Measurements from ENCODE around the gene PSMA5. TPM values are rescaled to one million over a fixed set of nuclear protein-coding genes. Genes with fewer than 3 reads are reported as not detected.

The PSMA5 gene
- total RNA-seq, 5 donors from 2014 or later (not counting 1 experiment from before 2014, with no cell fraction given) = 41.1 to 91.2 (median 75.5) TPM

DNA sequence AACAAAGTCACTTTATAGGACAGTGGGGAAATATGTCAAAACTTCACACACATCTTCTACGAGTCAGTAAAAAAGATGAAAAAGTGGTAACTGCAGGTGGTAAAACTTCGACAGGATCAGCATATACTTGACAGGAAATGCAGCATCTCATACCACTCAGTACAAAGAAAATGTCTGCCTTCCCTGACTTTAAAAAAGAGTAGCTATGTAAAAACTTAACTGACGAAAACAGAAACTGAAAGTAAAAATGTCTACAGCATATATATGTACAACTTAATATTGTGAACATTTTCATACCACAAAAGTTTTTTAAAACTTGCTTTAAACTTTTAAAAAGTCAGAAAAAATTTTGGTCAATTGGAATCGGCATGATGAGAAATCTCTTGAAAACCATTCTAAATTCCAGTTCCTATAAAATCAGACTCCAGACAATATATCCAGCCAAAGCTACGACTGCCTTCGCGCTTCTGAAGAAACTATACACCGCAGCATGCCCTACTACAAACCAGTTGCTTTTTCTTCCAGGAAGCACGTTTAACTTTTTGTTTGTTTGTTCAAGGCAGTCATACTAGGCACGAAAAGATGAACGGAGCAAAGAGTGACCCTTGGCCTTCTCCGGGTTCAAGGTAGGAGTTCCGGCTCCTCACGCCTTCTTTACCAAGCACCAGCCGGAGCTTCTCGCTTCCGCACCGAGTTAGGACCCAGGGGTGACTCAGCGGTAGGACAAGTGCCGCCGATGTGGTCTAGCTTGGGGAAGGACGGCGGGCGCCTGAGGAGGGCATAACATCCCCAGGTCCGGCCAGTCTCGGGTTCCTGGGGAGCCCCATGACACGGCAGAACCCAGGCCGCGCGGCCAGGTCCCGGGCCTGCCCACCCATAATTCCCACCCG, 612 bp downstream of the PSMA5 start:
- peak overlapping the region; percentile 87 to 95 (median 95) for H3K4me3 Mint-ChIP-seq
- Histone ChIP-seq H3K4me3 (ENCODE audit: control insufficient read depth in 1 of 2, extremely low read depth in 1 of 2, low read length in 1 of 2) (peak overlapping the region; percentile 88 to 95), H3K9me3 (no peaks in the 10 kb centered on the region), H3K27me3 (replicated peaks in 1 of 2; ENCODE audit: control insufficient read depth in 2 of 2, extremely low read depth in 1 of 2, insufficient read depth in 2 of 2, low read length in 1 of 2) (no peaks in the 10 kb centered on the region), H3K4me1 (ENCODE audit: control insufficient read depth in 1 of 2, extremely low read depth in 1 of 2, insufficient read depth in 2 of 2, low read length in 2 of 2) (peaks cover 21 to 25% of the 10 kb centered on the region in 2 experiments), H3K36me3 (ENCODE audit: control insufficient read depth in 2 of 2, extremely low read depth in 1 of 2, insufficient read depth in 1 of 2, low read length in 1 of 2) (peaks cover 2 to 16% of the 10 kb centered on the region in 2 donors), H3K27ac (ENCODE audit: low read length) (peak overlapping the region; percentile 89)
- H3K36me3 Mint-ChIP-seq = peaks cover 14% of the 10 kb centered on the region
- H3K27me3 Mint-ChIP-seq = no peaks in the 10 kb centered on the region
- H3K4me1 Mint-ChIP-seq = peaks cover 43 to 48% (median 47%) of the 10 kb centered on the region in 3 donors
- ChIA-PET POLR2A (interaction anchor here (0.6 to 1.5 kb wide), 11 partner anchors 8 to 336 kb away, joined by 3 to 8 read pairs (median 3); partner anchors contain the start of gene ATXN7L2 (in 2 of the 2)), CTCF (interaction anchor here in 1 of 2 donors (1.0 to 3.6 kb wide), 7 partner anchors 26 to 143 kb away, joined by 4 to 22 read pairs (median 5); partner anchors contain the start of genes AMIGO1, CYB561D1 and PSRC1)
- H3K9me3 Mint-ChIP-seq = no peaks in the 10 kb centered on the region
- peak overlapping the region; percentile 96 to 97 for H3K27ac Mint-ChIP-seq
- DNase-seq (peak in 30 of 35 experiments; percentile 4 to 77 (median 40)), ATAC-seq (replicated peaks in 1 of 4) (peak; percentile 39 to 45 (median 44))
- under 1% methylated on average over 25 of the region's 32 CpGs for WGBS (ENCODE audit: insufficient coverage)

DNA sequence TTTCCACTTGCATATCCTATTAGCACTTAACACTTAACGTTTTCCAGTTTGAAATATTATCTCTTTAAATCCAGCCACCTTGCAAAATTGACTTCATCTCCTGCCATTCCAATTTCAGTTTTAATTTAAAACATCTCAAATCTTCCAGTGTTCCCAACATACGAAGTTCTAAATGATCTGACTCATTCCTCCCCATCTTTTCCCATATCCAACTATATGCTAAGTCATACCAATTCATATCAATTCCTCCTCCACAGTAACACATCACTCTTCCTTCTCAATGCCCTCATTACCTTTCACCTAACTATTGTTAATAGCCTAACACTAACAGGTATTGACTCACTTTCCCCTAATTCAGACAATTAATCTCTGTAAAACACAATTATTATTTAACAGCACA, 2.8 kb downstream of the PSMA5 start:
- peak overlapping the region; percentile 89 for H3K27ac ChIP-seq (ENCODE audit: low read length)
- POLR2A ChIA-PET = no interaction called here

DNA sequence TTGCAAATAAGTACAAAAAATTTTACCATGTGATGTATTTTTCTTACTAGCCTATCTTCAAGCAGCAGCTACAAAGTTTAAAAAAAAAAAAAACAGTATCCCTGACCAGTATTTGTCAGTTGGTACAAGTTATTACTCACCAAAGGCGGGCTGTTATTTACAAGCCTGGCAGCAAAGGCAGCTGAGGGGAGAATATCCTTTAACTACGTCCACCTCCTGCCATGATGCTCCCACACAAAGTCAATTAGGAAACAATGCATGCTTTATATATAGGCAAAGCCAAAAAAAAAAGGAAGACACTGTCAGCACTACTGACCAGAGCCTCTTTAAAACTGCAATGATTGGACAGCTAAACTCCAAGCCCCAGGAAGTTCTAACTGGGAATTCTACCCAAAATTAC, 13.7 kb downstream of the PSMA5 start:
- DNase-seq (no peak), ATAC-seq (replicated peaks in 1 of 4) (no peak)
- WGBS (ENCODE audit: insufficient coverage) = no CpG with 5 or more reads among the region's 2 CpGs
- H3K27ac ChIP-seq (ENCODE audit: low read length) = no peak overlapping the region
- POLR2A ChIA-PET = interaction anchor here (0.6 to 0.7 kb wide), 3 partner anchors 13 to 152 kb away, joined by 3 to 5 read pairs (median 3); no protein-coding TSS in a partner anchor
- no peaks in the 10 kb centered on the region for H3K4me1 ChIP-seq (ENCODE audit: control insufficient read depth in 1 of 2, extremely low read depth in 1 of 2, insufficient read depth in 2 of 2, low read length in 2 of 2)
- Mint-ChIP-seq H3K4me1 (peaks cover 45 to 51% (median 48%) of the 10 kb centered on the region in 3 donors), H3K27ac (no peak overlapping the region), H3K36me3 (peaks cover 75% of the 10 kb centered on the region), H3K4me3 (no peak overlapping the region), H3K27me3 (no peaks in the 10 kb centered on the region), H3K9me3 (no peaks in the 10 kb centered on the region)
- CTCF ChIA-PET = interaction anchor here (0.7 kb wide), 2 partner anchors 15 to 898 kb away, joined by 3 to 4 read pairs; no protein-coding TSS in a partner anchor
- no peak overlapping the region for H3K4me3 ChIP-seq (ENCODE audit: control insufficient read depth in 1 of 2, extremely low read depth in 1 of 2, low read length in 1 of 2)
- peaks cover 12 to 94% of the 10 kb centered on the region in 2 donors for H3K36me3 ChIP-seq (ENCODE audit: control insufficient read depth in 2 of 2, extremely low read depth in 1 of 2, insufficient read depth in 1 of 2, low read length in 1 of 2)
- H3K9me3 ChIP-seq = no peaks in the 10 kb centered on the region
- no peaks in the 10 kb centered on the region for H3K27me3 ChIP-seq (replicated peaks in 1 of 2; ENCODE audit: control insufficient read depth in 2 of 2, extremely low read depth in 1 of 2, insufficient read depth in 2 of 2, low read length in 1 of 2)

More for the DNA sequence above, 2.8 kb downstream of the PSMA5 start:
- Mint-ChIP-seq H3K27ac (peak overlapping the region; percentile 56 to 96), H3K27me3 (no peaks in the 10 kb centered on the region), H3K9me3 (no peaks in the 10 kb centered on the region), H3K4me1 (peaks cover 48 to 57% (median 53%) of the 10 kb centered on the region in 3 donors), H3K4me3 (peak overlapping the region in 2 of 3 donors; percentile 21 to 87), H3K36me3 (peaks cover 27% of the 10 kb centered on the region)
- CTCF ChIA-PET = interaction anchor here (0.6 to 0.7 kb wide), 2 partner anchors 109 to 396 kb away, joined by 3 to 4 read pairs; no protein-coding TSS in a partner anchor
- Histone ChIP-seq H3K4me1 (ENCODE audit: control insufficient read depth in 1 of 2, extremely low read depth in 1 of 2, insufficient read depth in 2 of 2, low read length in 2 of 2) (peaks cover 21 to 25% of the 10 kb centered on the region in 2 experiments), H3K9me3 (no peaks in the 10 kb centered on the region), H3K4me3 (ENCODE audit: control insufficient read depth in 1 of 2, extremely low read depth in 1 of 2, low read length in 1 of 2) (no peak overlapping the region), H3K36me3 (ENCODE audit: control insufficient read depth in 2 of 2, extremely low read depth in 1 of 2, insufficient read depth in 1 of 2, low read length in 1 of 2) (peaks cover 2 to 31% of the 10 kb centered on the region in 2 donors), H3K27me3 (replicated peaks in 1 of 2; ENCODE audit: control insufficient read depth in 2 of 2, extremely low read depth in 1 of 2, insufficient read depth in 2 of 2, low read length in 1 of 2) (no peaks in the 10 kb centered on the region)
- no peak for ATAC-seq (replicated peaks in 1 of 4)
- no peak for DNase-seq
- whole genome bisulfite sequencing (ENCODE audit: insufficient coverage) = 69% methylated on average over 2 of the region's 2 CpGs

DNA sequence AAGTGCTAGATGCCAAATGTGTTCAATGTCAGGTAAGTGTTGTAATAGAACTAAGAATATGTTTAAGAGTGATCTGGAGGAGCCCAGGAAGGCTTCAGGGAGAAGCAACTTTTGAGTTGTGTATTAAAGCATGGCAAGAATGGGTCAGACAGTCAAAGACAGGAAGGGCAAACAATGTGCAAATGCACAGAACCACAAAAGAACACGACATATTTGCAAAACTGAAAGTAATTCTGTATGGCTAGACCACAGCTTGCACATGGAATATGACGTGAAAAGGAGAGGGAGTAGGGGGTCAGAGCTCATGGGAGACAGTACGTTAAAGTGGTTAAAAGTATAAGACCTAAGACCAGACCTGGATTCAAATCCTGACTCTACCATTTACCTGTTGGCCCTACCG, 21.4 kb downstream of the PSMA5 start:
- Histone ChIP-seq H3K27ac (ENCODE audit: low read length) (no peak overlapping the region), H3K27me3 (replicated peaks in 1 of 2; ENCODE audit: control insufficient read depth in 2 of 2, extremely low read depth in 1 of 2, insufficient read depth in 2 of 2, low read length in 1 of 2) (no peaks in the 10 kb centered on the region), H3K4me3 (ENCODE audit: control insufficient read depth in 1 of 2, extremely low read depth in 1 of 2, low read length in 1 of 2) (no peak overlapping the region), H3K4me1 (ENCODE audit: control insufficient read depth in 1 of 2, extremely low read depth in 1 of 2, insufficient read depth in 2 of 2, low read length in 2 of 2) (no peaks in the 10 kb centered on the region), H3K36me3 (ENCODE audit: control insufficient read depth in 2 of 2, extremely low read depth in 1 of 2, insufficient read depth in 1 of 2, low read length in 1 of 2) (peaks cover 10 to 63% of the 10 kb centered on the region in 2 donors), H3K9me3 (no peaks in the 10 kb centered on the region)
- ATAC-seq (replicated peaks in 1 of 4) = peak in 1 of 4 experiments; percentile 29
- DNase-seq = peak in 1 of 35 experiments; percentile 27
- Mint-ChIP-seq H3K36me3 (peaks cover 45% of the 10 kb centered on the region), H3K27me3 (no peaks in the 10 kb centered on the region), H3K27ac (peak overlapping the region; percentile 53 to 69), H3K4me1 (peaks cover 20 to 24% (median 22%) of the 10 kb centered on the region in 3 donors), H3K4me3 (no peak overlapping the region), H3K9me3 (no peaks in the 10 kb centered on the region)
- POLR2A ChIA-PET = no interaction called here
- CTCF ChIA-PET = interaction anchor here in 1 of 2 donors (0.7 kb wide), 1 partner anchor 128 kb away, joined by 3 read pairs; no protein-coding TSS in a partner anchor
- WGBS (ENCODE audit: insufficient coverage) = no CpG with 5 or more reads among the region's 4 CpGs

DNA sequence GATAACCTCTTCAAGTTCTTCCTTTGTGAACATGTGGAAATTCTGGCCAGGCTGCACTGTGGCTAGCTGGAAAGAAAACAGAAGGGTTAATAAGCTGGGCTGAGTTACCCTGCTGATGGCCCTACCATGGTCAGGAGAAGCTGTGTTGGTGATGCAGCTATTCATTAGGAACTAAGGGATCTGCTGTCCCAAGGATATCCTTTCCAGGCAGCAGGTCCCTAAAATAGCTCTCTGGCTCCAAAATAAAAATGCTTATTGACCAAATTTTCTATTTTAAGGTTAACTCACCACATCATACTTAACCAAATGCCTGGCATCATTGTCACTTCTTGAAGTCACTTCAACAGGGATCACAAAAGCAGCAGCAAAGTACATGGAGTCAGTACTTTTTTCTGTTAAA, 24.2 kb downstream of the PSMA5 start:
- Mint-ChIP-seq H3K36me3 (peaks cover 30% of the 10 kb centered on the region), H3K27ac (no peak overlapping the region), H3K4me3 (no peak overlapping the region), H3K9me3 (no peaks in the 10 kb centered on the region), H3K27me3 (peaks cover 1 to 9% of the 10 kb centered on the region in 2 donors), H3K4me1 (peaks cover 28 to 33% (median 31%) of the 10 kb centered on the region in 3 donors)
- POLR2A ChIA-PET = interaction anchor here in 1 of 2 donors (0.6 kb wide), 1 partner anchor 113 kb away, joined by 3 read pairs; no protein-coding TSS in a partner anchor
- H3K27ac ChIP-seq (ENCODE audit: low read length) = no peak overlapping the region
- DNase-seq (no peak), ATAC-seq (replicated peaks in 1 of 4) (no peak)
- peaks cover 0 to 8% of the 10 kb centered on the region in 2 experiments for H3K27me3 ChIP-seq (replicated peaks in 1 of 2; ENCODE audit: control insufficient read depth in 2 of 2, extremely low read depth in 1 of 2, insufficient read depth in 2 of 2, low read length in 1 of 2)
- CTCF ChIA-PET = interaction anchor here (0.5 to 4.6 kb wide), 9 partner anchors 10 to 524 kb away, joined by 3 to 40 read pairs (median 4); partner anchors contain the start of gene PSRC1 (in 1 of the 2)
- H3K36me3 ChIP-seq (ENCODE audit: control insufficient read depth in 2 of 2, extremely low read depth in 1 of 2, insufficient read depth in 1 of 2, low read length in 1 of 2) = peaks cover 0 to 38% of the 10 kb centered on the region in 2 donors
- peaks cover 4 to 9% of the 10 kb centered on the region in 2 experiments for H3K4me1 ChIP-seq (ENCODE audit: control insufficient read depth in 1 of 2, extremely low read depth in 1 of 2, insufficient read depth in 2 of 2, low read length in 2 of 2)
- H3K4me3 ChIP-seq (ENCODE audit: control insufficient read depth in 1 of 2, extremely low read depth in 1 of 2, low read length in 1 of 2) = no peak overlapping the region
- H3K9me3 ChIP-seq = no peaks in the 10 kb centered on the region
